D341Med (cell line): ENCODE measurements around the gene ERMP1.
A peak's percentile ranks its signal among the peaks of the same experiment; 100 is the strongest.
"Not testable (repeated sequence)": the region's sequence is repeated elsewhere in the genome, so short reads cannot be mapped to it uniquely, and the experiment has no call there.

Experiments used
- DNase-seq: peaks from one replicate; pipeline ENCODE4 v3.0.0; 2012; ENCODE audit warnings: low spot score

ERMP1 gene

GRCh38 chr9:5819174-5819573, 13.7 kb downstream of the ERMP1 start:
- DNase-seq: no peak

GRCh38 chr9:5818424-5819142, 14.3 kb downstream of the ERMP1 start:
- no peak for DNase-seq

GRCh38 chr9:5817862-5818261, 15.1 kb downstream of the ERMP1 start:
- no peak for DNase-seq

GRCh38 chr9:5815461-5815860, 17.5 kb downstream of the ERMP1 start:
- no peak for DNase-seq

GRCh38 chr9:5813824-5814223, 19.1 kb downstream of the ERMP1 start:
- DNase-seq: no peak

GRCh38 chr9:5811751-5812150, 21.2 kb downstream of the ERMP1 start:
- DNase-seq: no peak

- no peak for DNase-seq
Observed at GRCh38 chr9:5805478-5805877, 27.4 kb downstream of the ERMP1 start.

GRCh38 chr9:5801739-5802113, 31.2 kb downstream of the ERMP1 start:
- no peak for DNase-seq

GRCh38 chr9:5800969-5801738, 31.8 kb downstream of the ERMP1 start:
- DNase-seq: no peak

- DNase-seq: not testable (repeated sequence)
Observed at GRCh38 chr9:5800378-5800777, 32.5 kb downstream of the ERMP1 start.

- peak; percentile 34 for DNase-seq
Observed at GRCh38 chr9:5799314-5799713, 33.6 kb downstream of the ERMP1 start.

- DNase-seq: no peak
Observed at GRCh38 chr9:5798581-5798980, 34.3 kb downstream of the ERMP1 start.

GRCh38 chr9:5796298-5796697, 36.6 kb downstream of the ERMP1 start:
- no peak for DNase-seq

GRCh38 chr9:5793812-5794211, 39.1 kb downstream of the ERMP1 start:
- no peak for DNase-seq

- DNase-seq: no peak
Observed at GRCh38 chr9:5791870-5792269, 41.0 kb downstream of the ERMP1 start.

GRCh38 chr9:5790923-5791322, 42.0 kb downstream of the ERMP1 start:
- DNase-seq: no peak

- DNase-seq: no peak
Observed at GRCh38 chr9:5789489-5789888, 43.4 kb downstream of the ERMP1 start.

- no peak for DNase-seq
Observed at GRCh38 chr9:5787759-5788302, 45.1 kb downstream of the ERMP1 start.

GRCh38 chr9:5787220-5787619, 45.7 kb downstream of the ERMP1 start:
- no peak for DNase-seq

GRCh38 chr9:5786370-5787127, 46.4 kb downstream of the ERMP1 start:
- no peak for DNase-seq

GRCh38 chr9:5784526-5785315, 48.2 kb downstream of the ERMP1 start:
- DNase-seq: no peak

- DNase-seq: no peak
Observed at GRCh38 chr9:5783982-5784381, 48.9 kb downstream of the ERMP1 start.
